Neuronal stem cell (in vitro differentiated cells): Measurements from ENCODE around the gene EML2.

ENCODE experiments used
- DNase-seq: peaks from one replicate; pipeline ENCODE4 v3.0.0-alpha.2; 2013; ENCODE audit warnings: low spot score
- H2AFZ ChIP-seq: one replicate; pipeline ENCODE4 v1.6.1; 2013; ENCODE audit warnings: mild to moderate bottlenecking, low read length, inconsistent platforms
- H2AK5ac ChIP-seq: 2 replicates; pipeline ENCODE4 v1.6.1; 2013; ENCODE audit warnings: low read depth, mild to moderate bottlenecking, inconsistent platforms, low read length, moderate library complexity, mixed read lengths
- H2BK120ac ChIP-seq: 2 replicates; pipeline ENCODE4 v1.6.1; 2013; ENCODE audit warnings: low read depth, mild to moderate bottlenecking, inconsistent platforms, low read length, moderate library complexity, mixed read lengths
- H2BK12ac ChIP-seq: one replicate; pipeline ENCODE4 v1.6.1; 2013; ENCODE audit warnings: low read length, inconsistent platforms
- H2BK15ac ChIP-seq: 2 replicates; pipeline ENCODE4 v1.6.1; 2013; ENCODE audit warnings: mild to moderate bottlenecking, low read length, inconsistent platforms, mixed read lengths
- H2BK5ac ChIP-seq: one replicate; pipeline ENCODE4 v1.6.1; 2013; ENCODE audit warnings: inconsistent platforms, mild to moderate bottlenecking, low read length, moderate library complexity
- H3K14ac ChIP-seq: one replicate; pipeline ENCODE4 v1.6.1; 2013; ENCODE audit warnings: low read length, inconsistent platforms
- H3K18ac ChIP-seq: 2 replicates; pipeline ENCODE4 v1.6.1; 2013; ENCODE audit warnings: low read length, inconsistent platforms
- H3K23ac ChIP-seq: 2 replicates; pipeline ENCODE4 v1.6.1; 2013; ENCODE audit warnings: low read depth, mild to moderate bottlenecking, mixed read lengths, low read length, inconsistent platforms; ENCODE audit not compliant: poor library complexity
- H3K27ac ChIP-seq: replicated peaks from 3 replicates; pipeline ENCODE4 v1.5.1; 2013; ENCODE audit warnings: low read length, inconsistent platforms
- H3K27me3 ChIP-seq, 3 experiments: 2 replicates each; pipeline ENCODE4 v1.6.1; 2013; ENCODE audit warnings: low read length in 3 of 3, mild to moderate bottlenecking in 2 of 3, inconsistent platforms in 1 of 3, low read depth in 1 of 3, mixed read lengths in 1 of 3, moderate library complexity in 1 of 3; ENCODE audit not compliant: control insufficient read depth in 3 of 3, insufficient read depth in 3 of 3
- H3K36me3 ChIP-seq, 2 donors: replicated peaks in 1 of 2; 2 replicates each; pipeline ENCODE4 v1.6.1; 2013; ENCODE audit warnings: low read length in 2 of 2; ENCODE audit not compliant: control insufficient read depth in 2 of 2, insufficient read depth in 2 of 2
- H3K4ac ChIP-seq: 2 replicates; pipeline ENCODE4 v1.6.1; 2013; ENCODE audit warnings: inconsistent platforms, mild to moderate bottlenecking, low read length, moderate library complexity
- H3K4me1 ChIP-seq, 2 donors: 1 replicate in 1 of 2; 2 replicates in 1 of 2; pipeline ENCODE4 v1.6.1; 2013; ENCODE audit warnings: low read length in 2 of 2, low read depth in 1 of 2; ENCODE audit not compliant: control insufficient read depth in 2 of 2, insufficient read depth in 1 of 2
- H3K4me2 ChIP-seq: one replicate; pipeline ENCODE4 v1.6.1; 2013; ENCODE audit warnings: mild to moderate bottlenecking, low read length, inconsistent platforms; ENCODE audit not compliant: insufficient read depth, poor library complexity, severe bottlenecking
- H3K4me3 ChIP-seq, 2 donors: 2 replicates each; pipeline ENCODE4 v1.5.1; 2013; ENCODE audit warnings: low read length in 2 of 2, mild to moderate bottlenecking in 2 of 2, inconsistent platforms in 1 of 2, moderate library complexity in 1 of 2
- H3K79me1 ChIP-seq: one replicate; pipeline ENCODE4 v1.6.1; 2013; ENCODE audit warnings: low read depth, mild to moderate bottlenecking, inconsistent platforms, low read length, moderate library complexity
- H3K9ac ChIP-seq: one replicate; pipeline ENCODE4 v1.6.1; 2013; ENCODE audit warnings: mild to moderate bottlenecking, low read depth, low read length, inconsistent platforms; ENCODE audit not compliant: poor library complexity
- H3K9me3 ChIP-seq, 2 donors: replicated peaks in 1 of 2; 2 replicates each; pipeline versions ENCODE3 to v1.6.1; 2013; ENCODE audit warnings: low read length in 2 of 2, mild to moderate bottlenecking in 2 of 2, inconsistent platforms in 1 of 2, low read depth in 1 of 2, mixed read lengths in 1 of 2, moderate library complexity in 1 of 2; ENCODE audit not compliant: control insufficient read depth in 2 of 2, insufficient read depth in 1 of 2
- H4K8ac ChIP-seq: one replicate; pipeline ENCODE4 v1.6.1; 2013; ENCODE audit warnings: low read depth, mild to moderate bottlenecking, inconsistent platforms, low read length, moderate library complexity
- H4K91ac ChIP-seq: one replicate; pipeline ENCODE4 v1.6.1; 2013; ENCODE audit warnings: low read length, low read depth, mild to moderate bottlenecking, inconsistent platforms; ENCODE audit not compliant: poor library complexity
- WGBS, 2 donors: extraction: QIAGEN DNeasy Blood & Tissue Kit; methylation state at CpG; one replicate each; pipeline ENCODE4 v1.1.7; 2013; ENCODE audit warnings: missing lambda C conversion rate in 2 of 2, mixed read lengths in 1 of 2; ENCODE audit not compliant: insufficient read length in 2 of 2, insufficient replicate concordance in 1 of 2; ENCODE audit errors: extremely low coverage in 2 of 2; 5-methylcytosine and 5-hydroxymethylcytosine counted together

EML2 gene

DNA sequence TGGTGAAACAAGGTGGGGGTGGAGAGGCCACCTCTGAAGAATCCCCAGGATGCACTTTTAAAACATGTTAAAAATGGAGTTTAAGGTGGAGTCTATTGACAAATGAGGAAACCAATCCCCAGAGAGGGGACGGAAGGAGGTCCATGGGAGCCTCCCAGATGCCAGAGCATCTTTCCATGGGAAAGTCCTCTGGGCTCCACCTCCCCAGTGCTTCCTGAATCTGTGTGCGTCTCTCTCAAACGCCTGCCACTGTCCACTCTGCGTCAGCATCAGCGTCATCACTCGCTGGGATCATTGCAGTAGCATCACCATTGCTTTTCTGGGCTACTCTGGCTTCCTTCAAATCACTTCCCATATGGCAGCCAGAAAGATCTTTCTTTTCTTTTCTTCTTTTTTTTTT, 43.4 kb downstream of the EML2 start:
- no peak overlapping the region for H3K27ac ChIP-seq
- peaks cover 23 to 59% (median 50%) of the 10 kb centered on the region in 3 experiments for H3K27me3 ChIP-seq
- H2BK12ac ChIP-seq = no peak overlapping the region

DNA sequence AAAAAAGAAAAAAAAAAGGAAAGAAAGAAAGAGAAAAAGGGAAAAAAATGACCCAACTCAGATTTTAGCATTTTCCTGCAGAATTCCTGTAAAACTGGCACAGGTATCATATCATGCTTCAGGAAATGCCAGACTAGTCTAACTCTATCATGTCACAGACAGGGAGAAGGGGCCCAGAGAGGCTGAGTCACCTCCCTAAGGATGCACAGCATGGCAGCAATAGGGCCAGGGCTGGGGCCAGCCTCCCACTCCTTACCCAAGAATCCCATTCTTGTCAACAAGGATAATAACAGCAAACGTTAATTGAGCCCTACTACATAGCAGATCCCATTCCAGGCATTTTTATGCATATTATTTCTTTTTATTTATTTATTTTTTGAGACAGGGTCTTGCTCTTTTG, 45.7 kb downstream of the EML2 start:
- Histone ChIP-seq H2BK5ac (no peak overlapping the region), H3K4ac (no peak overlapping the region), H2BK120ac (no peak overlapping the region), H2AFZ (no peak overlapping the region), H4K91ac (no peak overlapping the region), H3K9me3 (peaks cover 0 to 6% of the 10 kb centered on the region in 2 donors), H2BK12ac (no peak overlapping the region), H3K27me3 (peaks cover 7 to 40% (median 27%) of the 10 kb centered on the region in 3 experiments), H3K4me1 (peaks cover 2 to 11% of the 10 kb centered on the region in 2 donors), H3K27ac (no peak overlapping the region), H3K36me3 (no peaks in the 10 kb centered on the region), H3K4me2 (no peak overlapping the region), H3K18ac (no peak overlapping the region), H3K14ac (no peak overlapping the region), H2AK5ac (no peak overlapping the region), H2BK15ac (no peak overlapping the region), H3K4me3 (no peak overlapping the region), H3K9ac (no peak overlapping the region), H3K23ac (no peak overlapping the region), H4K8ac (no peak overlapping the region), H3K79me1 (no peaks in the 10 kb centered on the region)
- no peak for DNase-seq
- WGBS, 2 donors = no CpG with 5 or more reads among the region's 1 CpG

More for the DNA sequence above, 43.4 kb downstream of the EML2 start:
- Histone ChIP-seq H3K23ac (no peak overlapping the region), H4K8ac (no peak overlapping the region), H3K9ac (no peak overlapping the region), H3K4me3 (no peak overlapping the region), H3K14ac (no peak overlapping the region), H3K4ac (no peak overlapping the region), H4K91ac (no peak overlapping the region), H2BK120ac (no peak overlapping the region), H3K18ac (no peak overlapping the region), H2BK5ac (no peak overlapping the region), H2BK15ac (no peak overlapping the region), H3K79me1 (no peaks in the 10 kb centered on the region), H3K36me3 (no peaks in the 10 kb centered on the region), H3K4me1 (peaks cover under 1 to 12% of the 10 kb centered on the region in 2 donors), H3K9me3 (peaks cover 0 to 6% of the 10 kb centered on the region in 2 donors), H2AK5ac (no peak overlapping the region), H3K4me2 (no peak overlapping the region), H2AFZ (no peak overlapping the region)
- no CpG with 5 or more reads among the region's 6 CpGs for WGBS, 2 donors
- no peak for DNase-seq

DNA sequence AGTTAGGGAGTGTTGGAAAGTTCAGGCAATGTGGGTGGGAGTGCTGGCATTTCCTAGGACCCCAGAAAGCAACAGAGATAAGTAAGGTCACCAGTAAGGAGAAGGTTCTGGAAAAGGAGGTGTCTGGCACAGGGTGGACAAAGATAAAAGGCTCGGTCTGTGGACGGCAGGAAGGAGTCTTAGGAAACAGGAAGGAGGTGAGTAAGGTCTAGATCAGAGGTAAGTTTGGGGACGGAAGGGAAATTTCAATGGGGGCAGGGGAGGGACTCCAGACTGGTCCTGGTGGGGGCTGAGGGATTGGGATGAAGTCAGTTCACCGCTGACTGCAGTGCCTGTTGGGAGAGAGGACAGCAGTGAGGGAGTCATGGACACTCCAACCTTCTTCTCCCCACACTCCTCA, 46.8 kb downstream of the EML2 start:
- no peaks in the 10 kb centered on the region for H3K36me3 ChIP-seq
- H2AFZ ChIP-seq = no peak overlapping the region

DNA sequence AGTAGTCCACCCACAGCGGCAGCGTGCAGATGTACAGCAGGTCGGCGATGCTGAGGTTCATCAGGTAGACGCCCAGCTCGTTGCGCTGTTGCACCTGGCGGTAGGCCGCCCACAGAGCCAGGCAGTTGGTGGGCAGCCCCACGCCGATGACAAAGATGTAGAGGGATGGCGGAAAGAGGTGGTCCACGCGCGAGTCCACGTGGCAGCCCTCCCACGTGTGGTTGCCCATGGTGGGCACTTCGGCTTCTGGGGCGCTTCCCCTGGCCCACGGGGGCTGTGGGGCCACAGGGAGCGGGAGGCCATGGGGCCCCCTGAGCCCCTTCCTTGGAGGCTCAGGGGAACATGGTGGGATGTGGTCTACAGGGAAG, 47.6 kb downstream of the EML2 start:
- no peaks in the 10 kb centered on the region for H3K36me3 ChIP-seq
- H3K4ac ChIP-seq = no peak overlapping the region
- peak overlapping the region; percentile 57 for H3K18ac ChIP-seq
- H3K9me3 ChIP-seq = peaks cover 0 to 4% of the 10 kb centered on the region in 2 donors
- no CpG with 5 or more reads among the region's 21 CpGs for WGBS, 2 donors
- DNase-seq = no peak
- peak overlapping the region; percentile 44 for H3K9ac ChIP-seq
- no peak overlapping the region for H2AFZ ChIP-seq
- no peak overlapping the region for H3K4me3 ChIP-seq
- peaks cover 2 to 23% (median 9%) of the 10 kb centered on the region in 3 experiments for H3K27me3 ChIP-seq
- H3K79me1 ChIP-seq = no peaks in the 10 kb centered on the region
- peak overlapping the region; percentile 75 for H2BK15ac ChIP-seq
- H2BK5ac ChIP-seq = no peak overlapping the region
- H4K8ac ChIP-seq = no peak overlapping the region
- peak overlapping the region; percentile 89 for H3K14ac ChIP-seq
- no peak overlapping the region for H2BK120ac ChIP-seq
- H2AK5ac ChIP-seq = peak overlapping the region; percentile 47
- H2BK12ac ChIP-seq = peak overlapping the region; percentile 73
- H3K4me2 ChIP-seq = no peak overlapping the region
- H3K4me1 ChIP-seq = peaks cover 0 to 2% of the 10 kb centered on the region in 2 donors
- H3K23ac ChIP-seq = peak overlapping the region; percentile 97
- H3K27ac ChIP-seq = no peak overlapping the region
- no peak overlapping the region for H4K91ac ChIP-seq

More for the DNA sequence above, 46.8 kb downstream of the EML2 start:
- H3K9me3 ChIP-seq = peaks cover 0 to 5% of the 10 kb centered on the region in 2 donors
- H4K8ac ChIP-seq = no peak overlapping the region
- peaks cover under 1 to 2% of the 10 kb centered on the region in 2 donors for H3K4me1 ChIP-seq
- no peak overlapping the region for H3K18ac ChIP-seq
- H3K4ac ChIP-seq = no peak overlapping the region
- DNase-seq = no peak
- H3K4me2 ChIP-seq = no peak overlapping the region
- H3K4me3 ChIP-seq = no peak overlapping the region
- no peak overlapping the region for H2BK5ac ChIP-seq
- H3K23ac ChIP-seq = no peak overlapping the region
- no peak overlapping the region for H2BK120ac ChIP-seq
- no CpG with 5 or more reads among the region's 4 CpGs for WGBS, 2 donors
- H2BK15ac ChIP-seq = no peak overlapping the region
- no peak overlapping the region for H3K9ac ChIP-seq
- H4K91ac ChIP-seq = no peak overlapping the region
- no peak overlapping the region for H3K27ac ChIP-seq
- H3K27me3 ChIP-seq = peaks cover 4 to 28% (median 16%) of the 10 kb centered on the region in 3 experiments
- H2BK12ac ChIP-seq = no peak overlapping the region
- no peaks in the 10 kb centered on the region for H3K79me1 ChIP-seq
- no peak overlapping the region for H3K14ac ChIP-seq
- no peak overlapping the region for H2AK5ac ChIP-seq
